Mucosa of descending colon (tissue), 3 donors: ENCODE results near the gene RPL35A. TPM values are rescaled to one million over a fixed set of nuclear protein-coding genes. Genes with fewer than 3 reads are reported as not detected.
"Not testable (repeated sequence)": the region's sequence is repeated elsewhere in the genome, so short reads cannot be mapped to it uniquely, and the experiment has no call there.

Experiments
- ATAC-seq: fragments of 200-7000 bp; cut with Tn5 transposase; one replicate; pipeline ENCODE4 v1.9.1; 2020; ENCODE audit warnings: mild to moderate bottlenecking, moderate library complexity
- DNase-seq, 3 donors: peaks; one replicate each; pipeline ENCODE4 v3.0.0-alpha.2; 2020
- H3K36me3 ChIP-seq: fragments of 200-600 bp; one replicate; pipeline ENCODE4 v1.8.0; 2021; ENCODE audit warnings: low read depth, mild to moderate bottlenecking
- H3K4me1 ChIP-seq: fragments of 200-600 bp; one replicate; pipeline ENCODE4 v1.8.0; 2021; ENCODE audit warnings: low read depth, mild to moderate bottlenecking
- H3K4me3 ChIP-seq: fragments of 200-600 bp; one replicate; pipeline ENCODE4 v1.8.0; 2021; ENCODE audit warnings: mild to moderate bottlenecking
- H3K9me3 ChIP-seq: fragments of 200-600 bp; one replicate; pipeline ENCODE4 v1.8.0; 2021; ENCODE audit warnings: mild to moderate bottlenecking
- CTCF ChIP-seq: fragments of 200-600 bp; IDR thresholded peaks from one replicate; pipeline ENCODE4 v1.8.0; 2022; ENCODE audit warnings: antibody characterized with exemption, mild to moderate bottlenecking
- intact Hi-C, 2 donors: fragments of 100-400 bp; cut with DNase I in 1 of 2; cut with micrococcal nuclease in 1 of 2; formaldehyde crosslinking; loops; one replicate each; pipeline versions ENCODE4 v1.11.0 to v1.11.1; 2022; cut with DNase I, micrococcal nuclease
- total RNA-seq, 3 donors: library from RNA; stranded (reverse); fragmentation: NEBNext Ultra II Directional in 2 of 3; extraction: Animal tissue kit (Norgen Biotek cat#: 25700) in 2 of 3; gene quantifications; one replicate each; pipeline versions ENCODE4 v1.2.1 to v1.2.4, GENCODE V29; 2021 to 2023
- donor health status: DM: no; HTN: no; CAD: no; lungs with moderate emphysema.
- donor health status: DM: no; HTN: no; CAD: no.
- donor health status: DM: no; HTN: yes; CAD: no.

RPL35A gene
- total RNA-seq, 3 donors from 2014 or later: 606 to 700 (median 621) TPM

GRCh38 chr3:197956626-197956988 is 6.6 kb downstream of the RPL35A start:
- intact Hi-C loops: no loop called here
- ATAC-seq (no peak), DNase-seq (no peak)
- Histone ChIP-seq H3K4me3 (no peak overlapping the region), H3K4me1 (peaks cover 21% of the 10 kb centered on the region), H3K36me3 (peaks cover 15% of the 10 kb centered on the region), H3K9me3 (no peaks in the 10 kb centered on the region)
- TF ChIP-seq CTCF: no peak

- no peak for DNase-seq
- H3K4me3 ChIP-seq: no peak overlapping the region
- ATAC-seq: no peak
- intact Hi-C loops: no loop called here
- H3K4me1 ChIP-seq: peaks cover 9% of the 10 kb centered on the region
- H3K36me3 ChIP-seq: peaks cover 15% of the 10 kb centered on the region
- no peaks in the 10 kb centered on the region for H3K9me3 ChIP-seq
- TF ChIP-seq CTCF: no peak
Measured at GRCh38 chr3:197957790-197958133, 7.8 kb downstream of the RPL35A start.

- no peak overlapping the region for H3K4me3 ChIP-seq
- peaks cover 5% of the 10 kb centered on the region for H3K4me1 ChIP-seq
- ATAC-seq: no peak
- peaks cover 15% of the 10 kb centered on the region for H3K36me3 ChIP-seq
- no peak for TF ChIP-seq CTCF
- intact Hi-C loops: no loop called here
- DNase-seq: no peak
- H3K9me3 ChIP-seq: no peaks in the 10 kb centered on the region
Measured at GRCh38 chr3:197958346-197958745, 8.4 kb downstream of the RPL35A start.

- H3K9me3 ChIP-seq, H3K4me1 ChIP-seq, ATAC-seq, H3K4me3 ChIP-seq, intact Hi-C loops, H3K36me3 ChIP-seq: not testable (repeated sequence)
- DNase-seq: peak in 2 of 3 donors; percentile 38 to 56
Measured at GRCh38 chr3:197958848-197959247, 8.9 kb downstream of the RPL35A start.

- no peak for TF ChIP-seq CTCF
- Histone ChIP-seq H3K4me3 (peak overlapping the region; percentile 39), H3K36me3 (peaks cover 3% of the 10 kb centered on the region), H3K4me1 (peaks cover 5% of the 10 kb centered on the region), H3K9me3 (no peaks in the 10 kb centered on the region)
- DNase-seq: no peak
- intact Hi-C loops: no loop called here
- ATAC-seq: no peak
Measured at GRCh38 chr3:197959500-197959890, 9.5 kb downstream of the RPL35A start.

- DNase-seq (peak; percentile 95 to 97 (median 97)), ATAC-seq (peak; percentile 99)
- peaks cover 5% of the 10 kb centered on the region for H3K4me1 ChIP-seq
- H3K36me3 ChIP-seq: no peaks in the 10 kb centered on the region
- TF ChIP-seq CTCF: no peak
- H3K4me3 ChIP-seq: peak within 1 kb of the TSS; percentile 39
- H3K9me3 ChIP-seq: no peaks in the 10 kb centered on the region
- intact Hi-C loops: no loop called here
Measured at GRCh38 chr3:197959891-197960693, 10.1 kb downstream of the RPL35A start, which contains the start of gene LMLN. TSS of gene LMLN (plus strand) at chr3:197960217. CDS start at chr3:197960246, 29 bp downstream.
